ENCODE data around the gene ELMOD3.
"Not testable (repeated sequence)": the region's sequence is repeated elsewhere in the genome, so short reads cannot be mapped to it uniquely, and the experiment has no call there.

Gene ELMOD3

DNA sequence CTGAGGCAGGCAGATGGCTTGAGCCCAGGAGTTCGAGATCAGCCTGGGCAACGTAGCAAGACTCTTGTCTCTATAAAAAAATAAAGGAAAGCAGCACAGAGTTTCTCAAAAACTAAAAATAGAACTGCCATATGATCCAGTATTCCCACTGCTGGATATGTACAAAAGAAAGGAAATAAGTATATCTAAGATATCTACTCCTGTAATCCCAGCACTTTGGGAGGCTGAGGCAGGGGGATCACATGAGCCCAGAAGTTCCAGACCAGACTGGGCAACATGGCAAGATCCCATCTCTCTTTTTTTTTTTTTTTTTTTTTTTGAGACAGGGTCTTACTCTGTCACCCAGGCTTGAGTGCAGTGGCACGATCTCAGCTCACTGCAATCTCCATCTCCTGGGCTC is 24.9 kb upstream of the ELMOD3 start:
- DNase-seq: not testable (repeated sequence)

DNA sequence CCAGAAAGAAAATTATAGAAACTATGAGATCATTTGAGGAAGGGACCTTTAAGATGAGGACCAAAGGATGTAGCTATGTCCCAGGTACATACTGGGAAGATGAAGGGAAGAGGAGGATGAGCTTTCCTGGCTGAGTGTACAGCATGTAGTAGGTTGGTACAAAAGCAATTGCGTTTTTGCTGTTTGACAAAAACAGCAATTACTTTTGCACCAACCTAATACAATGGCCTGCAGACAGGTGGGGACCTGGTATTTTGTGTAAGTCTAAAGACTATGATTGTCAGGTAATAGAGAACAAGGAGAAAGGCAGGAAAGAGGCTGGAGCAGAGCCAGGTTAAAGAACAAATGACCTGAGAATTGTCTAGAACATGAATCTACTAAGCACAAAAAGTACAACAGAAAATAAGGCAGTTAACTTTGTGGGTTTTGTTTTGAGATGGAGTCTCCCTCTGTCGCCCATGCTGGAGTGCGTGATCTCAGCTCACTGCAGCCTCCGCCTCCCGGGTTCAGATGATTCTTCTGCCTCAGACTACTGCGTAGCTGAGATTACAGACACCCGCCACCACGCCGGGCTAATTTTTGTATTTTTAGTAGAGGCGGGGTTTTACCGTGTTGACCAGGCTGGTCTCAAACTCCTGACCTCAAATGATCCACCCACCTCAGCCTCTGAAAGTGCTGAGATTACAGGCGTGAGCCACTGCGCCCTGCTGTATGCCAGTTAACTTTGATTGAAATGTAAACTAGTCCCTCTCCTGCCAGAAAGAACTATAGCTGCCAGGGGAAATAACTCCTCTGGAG is 23.5 kb upstream of the ELMOD3 start:
- no peak for DNase-seq

DNA sequence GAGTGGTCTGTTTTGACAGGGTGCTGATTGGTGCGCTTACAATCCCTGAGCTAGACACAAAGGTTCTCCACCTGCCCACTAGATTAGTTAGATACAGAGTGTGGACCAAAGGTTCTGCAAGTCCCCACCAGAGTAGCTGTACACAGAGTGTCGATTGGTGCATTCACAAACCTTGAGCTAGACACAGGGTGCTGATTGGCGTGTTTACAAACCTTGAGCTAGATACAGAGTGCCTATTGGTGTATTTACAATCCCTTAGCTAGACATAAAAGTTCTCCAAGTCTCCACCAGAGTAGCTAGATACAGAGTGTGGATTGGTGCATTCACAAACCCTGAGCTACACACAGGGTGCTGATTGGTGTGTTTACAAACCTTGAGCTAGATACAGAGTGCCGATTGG is 20.7 kb upstream of the ELMOD3 start:
- not testable (repeated sequence) for DNase-seq

DNA sequence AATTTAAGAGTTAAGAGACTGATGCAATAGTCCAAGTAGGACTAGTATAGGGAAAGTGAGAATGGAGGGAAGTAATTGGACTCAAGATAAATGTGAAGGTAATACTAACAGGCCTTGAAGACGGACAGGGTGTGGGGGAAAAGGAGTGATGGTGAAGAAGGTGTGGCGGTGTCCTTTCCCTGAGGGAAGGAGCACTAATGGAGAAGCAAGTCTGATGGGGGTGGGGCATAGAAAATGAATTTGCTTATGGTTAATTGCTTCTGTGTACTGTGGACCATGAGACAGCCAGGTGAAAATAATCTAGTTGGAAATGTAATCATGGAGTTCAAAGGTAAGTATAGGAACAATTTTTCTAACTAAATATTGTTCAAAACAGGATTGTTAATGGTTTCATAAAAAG is 19.6 kb upstream of the ELMOD3 start:
- DNase-seq: no peak

DNA sequence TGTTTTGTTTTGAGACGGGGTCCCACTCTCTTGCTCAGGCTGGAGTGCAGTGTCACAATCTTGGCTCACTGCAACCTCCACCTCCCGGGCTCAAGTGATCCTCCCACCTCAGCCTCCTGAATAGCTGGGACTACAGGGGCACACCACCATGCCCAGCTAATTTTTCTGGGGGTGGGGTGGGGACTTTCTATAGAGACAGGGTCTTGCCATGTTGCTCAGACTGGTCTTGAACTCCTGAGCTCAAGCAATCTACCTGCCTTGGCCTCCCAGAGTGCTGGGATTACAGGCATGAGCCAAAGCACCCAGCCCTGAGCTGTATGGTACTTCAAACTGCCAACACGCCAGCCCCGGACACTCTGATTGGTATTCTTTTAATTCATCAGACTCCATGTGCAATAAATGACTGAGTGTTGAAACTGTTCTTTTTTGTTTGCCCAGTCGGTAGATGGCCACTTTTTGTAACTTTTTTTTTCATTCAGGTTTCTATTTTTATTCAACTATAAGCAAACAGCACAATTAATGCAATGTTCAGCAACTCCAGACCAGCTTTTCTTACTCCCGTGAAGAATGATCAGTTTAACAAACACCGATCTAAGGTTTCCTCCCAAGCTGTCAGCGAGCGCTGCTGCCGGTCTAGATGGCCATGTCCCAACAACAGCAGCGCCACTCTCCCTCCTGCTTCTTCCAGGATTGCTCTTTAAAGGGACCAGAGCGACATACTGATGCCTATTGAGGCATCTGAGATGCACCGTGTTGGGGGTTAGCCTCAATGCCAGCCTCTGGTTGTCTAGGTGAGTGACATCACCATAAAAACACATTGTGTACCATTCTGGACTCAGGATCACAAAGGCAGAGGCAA is 14.3 kb upstream of the ELMOD3 start:
- no peak for DNase-seq

DNA sequence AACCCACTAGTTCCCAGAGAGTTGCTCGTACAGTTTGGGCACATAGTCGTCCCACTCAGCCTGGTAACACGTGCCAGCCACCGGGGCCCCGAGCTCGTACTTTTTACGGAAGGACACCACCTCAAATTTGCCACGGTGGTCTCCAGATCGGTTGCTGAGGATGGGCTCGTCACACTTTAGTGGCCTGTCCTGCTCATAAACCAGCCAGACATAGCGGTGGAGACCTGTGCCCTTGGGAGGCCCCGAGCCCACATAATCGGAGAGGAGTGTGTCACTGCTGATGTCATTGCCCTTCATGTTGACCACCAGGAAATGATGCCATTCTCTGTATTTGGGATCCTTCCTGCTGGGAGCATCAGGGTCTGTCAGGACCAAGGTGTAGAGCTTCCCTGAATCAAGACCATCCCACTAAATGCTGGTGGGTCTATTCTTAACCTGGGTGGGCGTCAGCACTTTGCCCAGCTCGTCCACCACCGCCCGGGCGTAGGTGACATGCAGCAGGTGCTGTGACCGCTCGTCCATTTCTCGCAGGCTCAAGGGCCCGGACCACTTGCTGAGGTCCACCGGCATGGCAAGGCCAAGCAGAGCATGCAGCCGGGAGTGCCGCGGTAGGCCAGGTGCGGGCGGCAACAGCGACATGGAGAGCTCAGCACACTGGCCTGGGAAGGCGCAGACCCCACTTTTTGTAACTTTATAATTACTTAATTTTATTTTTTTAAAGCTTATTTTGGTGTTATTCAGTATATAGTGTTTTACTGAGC is 13.1 kb upstream of the ELMOD3 start:
- no peak for DNase-seq

DNA sequence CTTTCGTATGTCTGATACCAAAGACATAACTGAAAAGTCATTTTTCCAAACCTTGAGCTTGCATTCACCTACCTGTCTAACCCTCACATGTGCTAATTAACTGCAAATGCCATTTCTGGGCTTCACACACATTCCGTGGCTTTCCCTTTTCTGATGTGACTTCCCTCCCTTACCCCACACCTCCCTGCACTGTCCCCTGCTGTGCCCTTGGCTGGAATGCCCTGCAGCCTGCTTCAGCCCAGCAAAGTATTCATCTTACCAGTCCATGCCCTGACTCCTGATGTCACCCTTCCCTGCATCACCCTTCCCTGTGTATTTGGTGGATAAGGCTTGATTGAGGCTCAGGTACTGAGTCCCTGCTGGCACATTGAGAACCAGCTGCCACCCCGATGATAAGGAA is 12.4 kb upstream of the ELMOD3 start:
- DNase-seq: no peak

DNA sequence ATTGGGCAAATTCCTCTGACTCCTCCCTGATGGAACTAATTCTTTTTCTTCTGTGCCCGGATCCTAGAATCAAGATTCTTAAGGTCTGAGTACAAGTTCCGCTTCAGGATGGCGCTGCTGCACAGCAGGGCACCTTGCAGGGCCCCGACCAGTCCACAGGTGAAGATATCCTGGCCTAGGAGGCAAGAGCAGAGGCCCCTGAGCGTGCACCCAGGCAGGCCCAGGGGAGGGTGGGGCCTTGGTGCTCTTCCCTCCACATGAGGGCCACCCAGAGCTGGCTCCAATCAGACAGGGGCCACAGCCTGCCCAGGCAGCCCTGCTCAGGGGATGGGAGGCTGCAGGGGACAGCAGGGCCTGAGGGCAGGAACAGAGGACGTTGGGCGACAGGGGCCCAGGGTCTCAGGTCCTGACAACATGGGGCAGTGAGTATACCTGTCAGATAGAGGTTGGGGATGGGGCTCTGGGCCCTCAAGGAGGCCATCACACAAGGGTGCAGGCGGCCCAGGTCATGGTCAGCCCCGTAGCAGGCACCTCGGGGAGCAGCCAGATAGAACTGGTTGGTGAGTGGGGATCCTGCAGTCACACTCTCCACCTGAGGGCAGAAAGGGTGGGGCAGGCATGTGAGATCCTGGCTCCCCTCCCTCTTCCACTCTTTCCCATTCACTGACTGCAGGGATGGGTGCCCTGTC is 11.2 kb upstream of the ELMOD3 start:
- not testable (repeated sequence) for DNase-seq

DNA sequence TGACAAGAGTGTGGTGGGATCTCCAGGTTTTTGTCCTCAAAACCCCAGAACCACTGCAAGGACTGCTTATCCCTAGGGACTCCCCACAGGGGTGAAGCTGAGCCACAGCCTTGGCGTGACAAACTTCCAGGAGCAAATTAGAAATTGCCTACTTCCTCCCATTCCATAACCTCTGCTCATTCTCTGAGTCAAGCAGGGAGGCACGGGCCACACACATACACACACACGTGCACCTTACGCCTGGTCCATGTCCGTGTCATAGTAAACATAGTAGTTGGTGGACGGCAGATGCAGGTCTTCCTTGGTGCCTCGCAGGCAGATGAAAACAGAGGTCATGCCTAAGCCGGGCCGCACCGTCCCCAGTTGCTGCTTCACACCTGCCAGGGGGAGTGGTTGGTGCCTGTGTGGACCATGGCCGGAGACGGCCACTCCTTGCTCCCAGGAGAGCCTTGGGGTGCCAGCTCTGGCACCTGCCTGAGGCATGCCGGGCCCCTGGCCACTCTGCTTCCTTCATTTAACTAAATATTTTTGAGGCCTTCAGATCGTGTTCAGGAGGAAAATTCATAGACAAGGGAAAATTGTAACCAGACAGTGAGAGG is 10.1 kb upstream of the ELMOD3 start:
- no peak for DNase-seq

DNA sequence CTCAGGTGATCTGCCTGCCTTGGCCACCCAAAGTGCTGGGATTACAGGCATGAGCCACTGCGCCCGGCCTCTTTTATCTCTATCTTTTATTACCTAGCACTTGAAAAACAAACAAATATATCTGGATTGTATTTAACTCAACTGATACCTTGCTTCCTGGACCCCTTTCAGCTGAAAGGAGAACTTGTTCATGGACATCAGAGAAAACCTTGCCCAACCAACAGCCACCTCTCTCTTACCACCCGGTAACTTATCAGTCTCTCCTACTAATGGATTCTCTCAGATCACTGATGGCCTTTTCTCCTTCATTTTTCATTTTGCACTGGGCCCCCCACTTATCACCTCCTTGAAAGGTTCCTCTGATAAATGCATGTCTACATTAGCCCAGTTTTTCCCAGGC is 7.0 kb upstream of the ELMOD3 start:
- no peak for DNase-seq

DNA sequence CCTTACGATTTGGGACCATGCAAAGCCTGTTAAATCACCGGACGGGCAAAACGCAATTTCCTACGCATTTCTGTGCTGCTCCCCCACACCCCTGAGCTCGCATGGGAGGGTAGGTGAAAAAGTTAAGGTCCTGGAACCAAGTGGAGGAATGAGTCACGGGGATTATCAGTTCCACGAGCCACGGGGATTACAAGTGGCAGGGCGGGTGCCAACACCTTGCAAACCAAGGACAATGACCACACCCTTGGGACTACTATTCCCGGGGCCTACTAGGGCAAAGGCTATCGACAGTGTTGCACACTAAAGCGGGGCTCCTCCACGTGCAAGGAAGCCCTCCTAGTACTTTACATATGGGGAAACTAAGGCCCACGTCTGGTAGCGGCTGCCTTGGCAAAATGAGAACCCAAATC is 688 bp upstream of the ELMOD3 start:
- no peak for DNase-seq

DNA sequence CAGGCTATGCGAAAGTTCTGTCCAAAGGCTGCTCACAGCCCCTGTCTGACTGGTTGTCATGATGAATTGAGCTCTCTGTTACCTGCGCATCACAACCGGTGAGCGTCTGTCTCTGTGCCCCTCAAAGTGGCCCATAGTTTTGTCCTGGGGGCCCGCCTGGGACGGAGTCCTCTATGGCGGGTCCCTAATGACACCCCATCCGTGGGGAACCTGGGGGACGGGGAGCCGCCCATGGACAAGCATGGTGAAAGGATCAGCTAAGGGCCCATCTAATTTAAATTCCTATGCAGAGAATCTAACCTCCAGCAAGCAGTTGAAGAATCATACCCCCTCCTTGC is 473 bp downstream of the ELMOD3 start:
- DNase-seq: no peak

DNA sequence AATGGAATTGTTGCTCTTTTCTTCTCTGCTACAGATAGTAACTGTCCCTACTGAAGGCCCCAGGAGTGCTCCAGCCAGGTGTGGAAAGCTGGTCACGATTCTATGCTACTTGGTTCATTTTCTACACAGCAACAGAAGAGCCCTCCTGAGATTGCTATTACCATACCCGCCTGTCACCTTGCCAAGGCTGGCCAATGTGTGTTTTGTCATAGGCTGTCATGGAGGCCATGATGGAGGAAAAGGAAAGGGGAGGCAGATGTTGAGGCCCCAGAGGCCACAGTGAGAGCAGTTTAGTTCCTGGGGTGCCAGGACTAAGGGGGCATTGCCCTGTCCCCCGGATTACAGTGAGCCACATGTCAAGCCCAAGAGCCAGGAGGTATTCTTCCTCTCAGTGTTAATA is 952 bp downstream of the ELMOD3 start:
- no peak for DNase-seq

DNA sequence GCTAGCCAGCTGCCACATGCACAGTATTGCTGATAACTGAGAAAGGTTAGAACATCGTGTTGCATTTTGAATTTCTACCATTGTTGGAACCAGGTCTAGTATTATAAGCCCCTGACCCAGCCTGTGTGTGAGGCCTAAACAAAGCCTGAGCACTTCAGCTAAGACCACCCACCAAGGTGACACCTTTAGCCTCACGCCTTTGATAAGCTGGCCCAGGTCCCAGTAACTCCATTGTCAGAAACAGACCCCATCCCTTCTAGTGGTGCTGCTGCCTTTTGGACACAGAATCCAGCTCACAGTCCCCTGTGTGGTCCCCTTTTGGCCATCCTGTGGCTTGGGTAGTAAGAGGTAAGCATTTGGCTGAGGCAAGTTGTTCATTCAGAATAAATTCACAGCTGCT is 1.6 kb downstream of the ELMOD3 start:
- DNase-seq: no peak

DNA sequence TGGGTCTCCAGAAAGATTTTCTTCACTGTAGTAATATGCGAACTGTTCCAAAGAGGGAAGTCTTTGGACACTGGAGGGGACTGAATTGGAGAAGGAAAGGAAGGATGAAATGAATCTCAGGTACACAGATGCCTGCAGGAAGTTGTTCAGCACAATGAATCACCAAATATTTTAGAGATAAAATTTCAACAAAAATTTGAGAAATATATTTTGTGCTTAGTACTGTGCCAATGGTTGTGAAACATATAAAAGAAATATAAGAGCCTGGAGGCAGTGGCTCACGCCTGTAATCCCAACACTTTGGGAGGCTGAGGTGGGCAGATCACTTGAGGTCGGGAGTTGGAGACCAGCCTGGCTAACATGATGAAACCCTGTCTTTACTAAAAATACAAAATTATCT is 3.2 kb downstream of the ELMOD3 start:
- DNase-seq: no peak

DNA sequence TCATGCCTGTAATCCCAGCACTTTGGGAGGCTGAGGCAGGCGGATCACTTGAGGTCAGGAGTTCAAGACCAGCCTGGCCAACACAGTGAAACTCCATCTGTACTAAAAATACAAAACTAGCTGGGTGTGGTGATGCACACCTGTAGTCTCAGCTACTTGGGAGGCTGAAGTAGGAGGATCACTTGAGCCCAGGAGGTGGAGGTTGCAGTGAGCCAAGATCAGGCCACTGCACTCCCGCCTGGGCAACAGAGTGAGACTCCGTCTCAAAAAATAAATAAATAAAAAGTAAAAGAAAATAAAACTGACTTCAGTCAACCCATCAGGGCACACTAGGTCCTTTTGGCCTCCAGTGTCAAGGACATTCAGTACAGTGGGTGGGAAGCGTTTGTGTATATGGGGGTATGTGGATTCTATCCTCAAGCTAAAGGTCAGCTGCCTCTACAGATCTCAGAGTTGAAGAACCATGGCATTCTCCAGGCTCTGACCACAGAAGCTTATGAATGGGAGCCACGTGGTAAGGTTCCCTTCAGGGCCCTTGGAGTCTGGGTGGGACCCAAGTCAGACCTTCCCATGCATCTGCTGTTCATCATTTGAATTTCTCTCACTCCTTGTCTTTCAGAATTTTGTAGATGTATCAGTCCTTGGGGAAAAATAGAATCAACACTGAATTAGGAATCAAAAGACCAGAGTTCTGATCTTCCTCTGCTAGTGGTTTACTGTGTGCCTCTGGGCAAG is 8.3 kb downstream of the ELMOD3 start:
- DNase-seq: not testable (repeated sequence)

DNA sequence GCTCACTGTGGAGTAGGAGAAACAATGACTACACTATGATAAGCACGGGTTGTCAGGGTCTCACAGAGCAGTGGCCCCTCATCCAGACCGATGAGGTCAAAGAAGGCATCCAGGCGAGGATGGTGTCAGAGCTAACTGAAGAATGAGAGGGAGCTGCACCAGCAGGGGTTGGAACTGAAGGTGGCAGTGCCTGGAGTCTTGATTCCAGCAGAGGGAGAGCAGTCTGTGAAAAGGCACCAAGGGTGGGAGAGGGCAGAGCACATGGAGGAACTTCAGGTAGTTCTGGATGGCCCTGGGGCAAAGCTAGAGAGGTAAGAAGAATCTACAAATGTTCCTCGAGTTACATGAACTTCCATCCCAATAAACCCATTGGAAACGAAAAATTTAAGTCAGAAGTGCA is 12.6 kb downstream of the ELMOD3 start:
- DNase-seq: no peak

DNA sequence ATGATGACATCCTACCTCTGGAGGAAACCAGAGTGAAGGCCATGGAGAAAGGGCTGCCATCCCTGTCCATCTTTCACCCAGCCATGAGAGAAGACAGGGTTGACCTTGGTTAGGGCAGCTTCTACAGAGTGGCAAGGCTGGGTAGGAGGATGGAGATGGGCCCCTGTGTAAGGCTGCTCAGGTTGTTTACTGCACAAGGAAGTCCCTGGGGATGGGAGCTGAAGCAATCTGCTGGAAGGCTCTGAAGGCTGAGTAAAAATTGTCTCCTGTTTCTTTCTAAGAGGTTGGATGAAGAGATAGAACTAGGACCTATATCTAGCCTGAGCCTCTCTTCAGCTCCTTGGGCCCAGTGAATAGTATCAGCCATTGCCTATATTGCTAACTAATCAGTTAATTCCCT is 14.4 kb downstream of the ELMOD3 start:
- DNase-seq: no peak

DNA sequence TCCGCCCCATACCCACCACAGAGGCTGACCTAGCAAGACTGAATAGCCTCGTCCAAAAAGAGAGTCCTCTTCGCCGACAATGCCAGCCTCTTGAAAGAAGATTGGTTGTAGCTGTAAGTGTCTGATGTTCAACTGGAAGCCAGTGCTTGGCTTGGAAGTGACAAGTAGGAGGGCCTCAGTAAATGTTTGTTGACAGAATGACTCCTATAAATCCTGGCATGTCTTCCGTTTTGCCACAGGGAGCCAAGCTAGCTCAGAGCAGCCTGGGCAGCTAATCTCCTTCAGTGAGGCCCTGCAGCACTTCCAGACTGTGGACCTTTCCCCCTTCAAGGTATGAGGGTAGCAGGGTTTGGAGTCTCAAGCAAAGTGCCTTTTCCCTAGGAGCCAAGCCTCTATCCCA is 14.9 kb downstream of the ELMOD3 start:
- DNase-seq: no peak

DNA sequence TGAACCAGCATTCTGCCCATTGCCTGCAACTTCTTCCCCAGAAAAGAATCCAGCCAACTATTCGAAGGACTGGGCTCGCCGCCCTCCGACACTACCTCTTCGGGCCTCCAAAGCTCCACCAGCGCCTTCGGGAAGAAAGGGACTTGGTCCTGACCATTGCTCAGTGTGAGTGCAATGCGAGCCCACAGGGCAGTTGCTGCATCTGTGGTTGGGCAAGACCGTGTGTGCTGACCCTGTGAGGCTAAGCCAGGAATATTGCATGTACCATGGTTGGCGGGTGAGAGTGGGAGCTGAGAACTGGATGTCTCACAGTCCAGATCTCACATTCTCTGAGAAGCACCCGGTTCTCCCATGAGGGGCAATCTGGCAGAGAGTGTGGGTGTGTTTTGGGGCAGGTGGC is 16.5 kb downstream of the ELMOD3 start:
- DNase-seq: no peak

DNA sequence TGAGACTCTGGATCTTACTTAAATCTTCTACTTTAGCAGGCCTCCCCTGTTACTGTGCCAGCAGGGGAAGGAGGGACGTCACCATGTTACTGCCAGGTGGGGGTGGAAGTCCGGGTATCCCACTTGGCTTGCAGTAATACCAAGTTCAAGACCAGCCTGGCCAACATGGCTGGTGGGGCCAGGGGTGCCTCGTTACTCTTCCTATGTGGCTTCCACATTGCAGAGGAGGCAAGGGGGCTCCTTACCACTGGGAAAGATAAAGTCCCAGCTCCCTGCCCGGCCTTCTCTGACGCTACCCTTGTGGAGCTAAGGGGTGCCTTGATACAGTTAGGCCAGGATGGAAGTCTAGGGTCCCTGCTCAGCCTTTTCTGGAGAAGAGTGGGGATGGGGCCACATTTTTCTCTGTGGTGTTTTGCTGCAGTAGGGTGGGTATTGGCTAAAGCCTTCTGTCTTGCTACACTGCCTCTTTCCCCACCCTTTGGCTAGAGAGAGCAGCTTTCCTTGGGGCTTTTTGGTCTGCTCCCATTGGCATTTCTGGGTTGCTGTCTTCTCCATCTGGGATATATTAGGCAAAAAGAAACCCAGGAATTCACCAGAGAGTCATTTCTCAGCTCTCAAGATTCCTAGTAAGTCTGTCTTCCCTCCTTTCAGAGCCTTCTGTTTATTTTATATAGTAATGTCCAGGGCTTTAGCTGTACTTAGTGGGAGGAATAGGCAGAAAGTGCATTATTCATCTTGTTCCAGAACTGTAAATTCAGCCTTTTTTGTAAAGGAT is 21.9 kb downstream of the ELMOD3 start:
- no peak for DNase-seq

All from CD4-positive, alpha-beta T cell treated with Interleukin-6 for 4 hours (primary cell).